MM.1S (cell line): ENCODE measurements around the gene ETV3.

Experiments used
- DNase-seq: peaks from one replicate; pipeline ENCODE4 v3.0.0-alpha.2; 2015
- H2AFZ ChIP-seq: fragments of 300-600 bp; sonication (generic); 2 replicates; pipeline ENCODE4 v1.6.0; 2016; ENCODE audit warnings: antibody characterized with exemption, low read length
- H3F3A ChIP-seq: fragments of 300-600 bp; sonication (generic); 2 replicates; pipeline ENCODE4 v1.6.1; 2016; ENCODE audit warnings: mild to moderate bottlenecking, antibody characterized with exemption, low read length, moderate library complexity, mixed read lengths; ENCODE audit not compliant: insufficient read depth
- H3K27ac ChIP-seq: fragments of 300-600 bp; sonication (generic); 2 replicates; pipeline ENCODE4 v1.5.1; 2016; ENCODE audit warnings: mild to moderate bottlenecking, low read length
- H3K27me3 ChIP-seq: fragments of 300-600 bp; sonication (generic); replicated peaks from 2 replicates; pipeline ENCODE4 v1.6.0; 2016; ENCODE audit warnings: low read length; ENCODE audit not compliant: insufficient read depth
- H3K36me3 ChIP-seq: fragments of 300-600 bp; sonication (generic); replicated peaks from 2 replicates; pipeline ENCODE4 v1.6.1; 2016; ENCODE audit warnings: mild to moderate bottlenecking, low read length, mixed read lengths; ENCODE audit not compliant: insufficient read depth
- H3K4me1 ChIP-seq: fragments of 300-600 bp; sonication (generic); 2 replicates; pipeline ENCODE4 v1.6.1; 2016; ENCODE audit warnings: low read length, mixed read lengths
- H3K4me2 ChIP-seq: fragments of 300-600 bp; sonication (generic); 2 replicates; pipeline ENCODE4 v1.6.0; 2016; ENCODE audit warnings: low read depth, low read length
- H3K4me3 ChIP-seq: fragments of 300-600 bp; sonication (generic); 2 replicates; pipeline ENCODE4 v1.5.1; 2016; ENCODE audit warnings: low read length, mixed read lengths
- H3K79me2 ChIP-seq: fragments of 300-600 bp; sonication (generic); 2 replicates; pipeline ENCODE4 v1.6.1; 2016; ENCODE audit warnings: mixed run types, low read length, mixed read lengths
- H3K9ac ChIP-seq: fragments of 300-600 bp; sonication (generic); 2 replicates; pipeline ENCODE4 v1.6.1; 2016; ENCODE audit warnings: low read length, mixed read lengths
- H3K9me2 ChIP-seq: fragments of 300-600 bp; sonication (generic); replicated peaks from 2 replicates; pipeline ENCODE4 v1.6.1; 2016; ENCODE audit warnings: mild to moderate bottlenecking, low read length, mixed read lengths; ENCODE audit not compliant: insufficient read depth
- H3K9me3 ChIP-seq: fragments of 300-600 bp; sonication (generic); replicated peaks from 2 replicates; pipeline ENCODE4 v1.6.1; 2016; ENCODE audit warnings: mild to moderate bottlenecking, low read length, mixed read lengths; ENCODE audit not compliant: insufficient read depth
- H4K20me1 ChIP-seq: fragments of 300-600 bp; sonication (generic); 2 replicates; pipeline ENCODE4 v1.6.1; 2016; ENCODE audit warnings: mild to moderate bottlenecking, low read length, moderate library complexity, mixed read lengths; ENCODE audit not compliant: insufficient read depth
- EZH2 ChIP-seq: fragments of 300-600 bp; sonication (generic); optimal IDR thresholded peaks from 2 replicates; pipeline ENCODE3; 2017; ENCODE audit warnings: low read depth, mild to moderate bottlenecking, antibody characterized with exemption, low read length, mixed read lengths
- EZH2phosphoT487 ChIP-seq: fragments of 300-600 bp; sonication (generic); IDR thresholded peaks from 2 replicates; pipeline ENCODE4 v1.6.1; 2018; ENCODE audit warnings: antibody characterized with exemption, low read length
- TF ChIP-seq, protein P1 (sequence below): fragments of 300-600 bp; sonication (generic); IDR thresholded peaks from 2 replicates; pipeline ENCODE4 v1.5.1; 2016; ENCODE audit warnings: antibody characterized with exemption, low read length, mixed read lengths

ETV3 gene

DNA sequence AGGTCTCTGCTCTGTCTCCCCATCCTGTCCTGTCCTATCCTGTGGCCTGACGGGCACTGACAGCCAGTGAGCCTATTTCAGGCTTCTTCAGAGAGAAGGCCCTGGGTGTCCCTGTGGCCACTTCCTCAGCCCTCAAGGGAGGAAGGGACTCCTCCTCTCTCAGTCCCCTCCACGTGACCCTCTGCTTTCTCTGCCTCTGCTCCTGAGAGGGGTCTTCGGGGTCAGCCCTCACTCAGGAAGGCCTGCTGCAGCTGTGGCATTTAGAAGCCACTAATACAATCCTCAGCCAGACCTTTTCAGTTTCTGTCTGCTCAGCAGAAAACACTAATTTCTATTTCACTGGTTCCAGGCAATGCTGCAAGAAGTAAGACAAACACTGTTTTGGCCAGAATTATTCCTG, 43.6 kb upstream of the ETV3 start:
- no peaks in the 10 kb centered on the region for H4K20me1 ChIP-seq
- no peak for TF ChIP-seq EZH2
- no peak for TF ChIP-seq EZH2phosphoT487
- TF ChIP-seq, protein P1, sequence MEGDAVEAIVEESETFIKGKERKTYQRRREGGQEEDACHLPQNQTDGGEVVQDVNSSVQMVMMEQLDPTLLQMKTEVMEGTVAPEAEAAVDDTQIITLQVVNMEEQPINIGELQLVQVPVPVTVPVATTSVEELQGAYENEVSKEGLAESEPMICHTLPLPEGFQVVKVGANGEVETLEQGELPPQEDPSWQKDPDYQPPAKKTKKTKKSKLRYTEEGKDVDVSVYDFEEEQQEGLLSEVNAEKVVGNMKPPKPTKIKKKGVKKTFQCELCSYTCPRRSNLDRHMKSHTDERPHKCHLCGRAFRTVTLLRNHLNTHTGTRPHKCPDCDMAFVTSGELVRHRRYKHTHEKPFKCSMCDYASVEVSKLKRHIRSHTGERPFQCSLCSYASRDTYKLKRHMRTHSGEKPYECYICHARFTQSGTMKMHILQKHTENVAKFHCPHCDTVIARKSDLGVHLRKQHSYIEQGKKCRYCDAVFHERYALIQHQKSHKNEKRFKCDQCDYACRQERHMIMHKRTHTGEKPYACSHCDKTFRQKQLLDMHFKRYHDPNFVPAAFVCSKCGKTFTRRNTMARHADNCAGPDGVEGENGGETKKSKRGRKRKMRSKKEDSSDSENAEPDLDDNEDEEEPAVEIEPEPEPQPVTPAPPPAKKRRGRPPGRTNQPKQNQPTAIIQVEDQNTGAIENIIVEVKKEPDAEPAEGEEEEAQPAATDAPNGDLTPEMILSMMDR, result no peak
- no peaks in the 10 kb centered on the region for H3K36me3 ChIP-seq
- no peaks in the 10 kb centered on the region for H3K9me2 ChIP-seq
- H3K27me3 ChIP-seq, result no peaks in the 10 kb centered on the region
- peak overlapping the region; percentile 93 for H3K27ac ChIP-seq
- H3K79me2 ChIP-seq, result peaks cover 4% of the 10 kb centered on the region; the same call in 1 of the 2 replicates
- peaks cover 44% of the 10 kb centered on the region for H3F3A ChIP-seq
- no peaks in the 10 kb centered on the region for H3K9me3 ChIP-seq
- H3K9ac ChIP-seq, result peak overlapping the region; percentile 67
- peaks cover 58% of the 10 kb centered on the region for H3K4me1 ChIP-seq
- peak overlapping the region; percentile 18; the same call in 1 of the 2 replicates for H3K4me3 ChIP-seq
- peak; percentile 86 for DNase-seq
- H2AFZ ChIP-seq, result peak overlapping the region; percentile 83
- peak overlapping the region; percentile 80 for H3K4me2 ChIP-seq

DNA sequence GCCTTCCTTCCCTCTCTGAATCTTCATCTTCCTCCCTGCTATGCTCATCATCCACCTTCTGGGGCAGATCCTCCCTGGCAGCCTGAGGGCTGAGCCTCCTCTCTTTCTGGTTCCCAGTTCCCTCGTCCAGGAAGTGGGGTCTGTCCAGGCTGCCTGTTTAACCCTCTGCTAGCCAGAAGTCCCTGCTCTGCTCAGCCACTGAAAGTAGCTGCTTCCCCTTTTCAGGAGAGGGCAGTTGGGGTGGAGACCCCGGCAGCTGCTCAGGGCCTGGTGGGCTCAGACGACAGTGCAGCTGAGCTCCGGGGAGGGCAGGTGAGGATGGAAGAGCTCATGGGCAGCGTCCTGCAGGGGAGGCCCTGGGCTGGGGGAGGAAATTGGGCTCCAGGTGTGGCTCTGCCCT, 43.1 kb upstream of the ETV3 start:
- Histone ChIP-seq H3K4me2 (peak overlapping the region; percentile 80), H3K9me3 (no peaks in the 10 kb centered on the region), H2AFZ (peak overlapping the region; percentile 83), H3K4me3 (peak overlapping the region; percentile 18; the same call in 1 of the 2 replicates), H4K20me1 (no peaks in the 10 kb centered on the region), H3K9ac (peak overlapping the region; percentile 67), H3K36me3 (no peaks in the 10 kb centered on the region), H3K27ac (peak overlapping the region; percentile 93), H3K9me2 (no peaks in the 10 kb centered on the region), H3K27me3 (no peaks in the 10 kb centered on the region), H3K79me2 (peaks cover 4% of the 10 kb centered on the region; the same call in 1 of the 2 replicates), H3K4me1 (peaks cover 64% of the 10 kb centered on the region), H3F3A (peaks cover 49% of the 10 kb centered on the region)
- TF ChIP-seq EZH2, result no peak
- no peak for TF ChIP-seq EZH2phosphoT487
- TF ChIP-seq, protein P1, result no peak
- peak; percentile 31 for DNase-seq

DNA sequence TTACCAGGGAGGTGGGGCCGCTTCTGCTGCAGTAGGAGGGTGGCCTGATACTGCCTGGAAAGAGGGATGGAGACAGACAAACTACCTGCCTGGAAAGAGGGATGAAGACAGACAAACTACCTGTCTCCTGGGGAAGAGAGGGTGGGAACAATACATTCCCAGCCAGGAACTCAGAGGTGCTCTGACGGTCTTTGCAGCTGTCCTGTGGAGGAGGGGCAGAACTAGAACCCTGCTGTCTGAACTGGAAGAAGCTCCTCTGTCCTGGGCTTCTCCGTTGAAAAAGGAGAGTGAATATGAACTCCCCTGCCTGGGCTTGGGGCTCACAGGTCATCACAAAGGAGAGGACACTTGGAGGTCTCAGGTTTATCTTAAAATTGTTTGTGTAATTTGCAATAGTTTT, 40.3 kb upstream of the ETV3 start:
- no peak overlapping the region; the same call in 1 of the 2 replicates for H3K9ac ChIP-seq

More for the DNA sequence above, 40.3 kb upstream of the ETV3 start:
- no peak for DNase-seq
- TF ChIP-seq, protein P1, result no peak
- TF ChIP-seq EZH2phosphoT487, result no peak
- Histone ChIP-seq H3K4me3 (no peak overlapping the region), H3K4me2 (peak overlapping the region; percentile 70), H3F3A (peaks cover 75% of the 10 kb centered on the region), H3K4me1 (peaks cover 90% of the 10 kb centered on the region), H3K9me3 (no peaks in the 10 kb centered on the region), H3K79me2 (peaks cover 12% of the 10 kb centered on the region; the same call in 1 of the 2 replicates), H3K9me2 (no peaks in the 10 kb centered on the region), H4K20me1 (no peaks in the 10 kb centered on the region), H3K27ac (peak overlapping the region; percentile 77; the same call in 1 of the 2 replicates), H2AFZ (no peak overlapping the region), H3K36me3 (no peaks in the 10 kb centered on the region), H3K27me3 (no peaks in the 10 kb centered on the region)
